Stimulated activated CD8-positive, alpha-beta memory T cell treated with anti-CD3 and anti-CD28 coated beads, Interleukin-12 subunit alpha, Interleukin-12 subunit beta, amount 100 ng/mL, for 4 hours (primary cell): Measurements from ENCODE around the gene NDUFA8.

Source experiments
- DNase-seq: peaks from one replicate; pipeline ENCODE4 v3.0.0-alpha.2; 2020; ENCODE audit warnings: low read depth

NDUFA8 gene

GRCh38 chr9:122159026-122159924 lies at the start of gene NDUFA8, which contains the start of gene MORN5:
TSS of gene NDUFA8 (minus strand) at chr9:122159779. CDS start at chr9:122159677, 102 bp downstream.
TSS of gene MORN5 (plus strand) at chr9:122159908. CDS start at chr9:122159973, 65 bp downstream.
- DNase-seq, result peak; percentile 94

GRCh38 chr9:122207096-122207495 lies 47.5 kb upstream of the NDUFA8 start:
- DNase-seq, result no peak

DNA sequence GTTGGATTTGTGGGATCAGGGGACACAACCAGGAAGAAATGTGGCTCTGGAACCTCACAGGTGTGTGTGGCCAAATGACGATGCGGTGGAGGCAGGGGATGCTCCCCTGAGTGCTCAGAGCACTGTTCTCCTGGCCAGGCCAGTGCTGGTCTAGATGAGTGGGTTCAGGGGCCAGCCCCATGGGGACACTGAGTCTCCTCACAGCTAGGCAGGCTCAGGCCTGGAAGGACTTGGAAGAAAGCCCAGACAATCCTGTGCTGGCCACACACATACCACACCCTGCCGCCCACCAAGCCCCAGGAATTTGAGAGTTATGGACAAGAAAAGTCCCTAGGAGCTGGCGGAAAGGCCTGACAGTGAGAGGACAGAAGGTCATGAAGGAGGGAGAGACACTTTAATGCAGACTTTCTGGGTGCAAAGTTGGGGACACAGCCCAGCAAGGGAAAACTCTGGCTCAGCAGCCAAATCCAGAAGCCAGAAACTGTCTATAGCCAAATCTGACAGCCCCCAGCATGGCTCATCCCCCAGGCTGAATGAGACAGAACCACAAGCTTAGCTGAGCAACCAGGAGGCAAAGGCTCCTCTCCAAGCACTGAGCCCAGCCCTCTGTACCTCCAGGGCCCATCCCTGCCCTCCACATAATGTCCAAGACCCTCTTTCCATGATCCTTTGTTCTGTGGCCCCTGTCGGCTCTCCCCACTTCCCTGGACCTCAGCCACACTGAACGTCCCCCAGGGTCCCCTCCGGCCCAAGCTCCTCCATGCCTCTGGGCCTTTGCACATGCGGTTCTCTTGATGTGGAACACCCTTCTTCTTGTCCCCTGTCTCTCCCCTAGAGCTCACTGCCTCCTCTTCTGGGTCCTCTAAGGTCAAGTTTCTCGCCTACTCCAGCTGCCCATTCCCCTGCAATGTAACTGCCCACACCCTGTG lies 46.8 kb upstream of the NDUFA8 start:
- no peak for DNase-seq

GRCh38 chr9:122205176-122205575 lies 45.6 kb upstream of the NDUFA8 start:
- no peak for DNase-seq

GRCh38 chr9:122204491-122204890 lies 44.9 kb upstream of the NDUFA8 start:
- DNase-seq, result no peak

DNA sequence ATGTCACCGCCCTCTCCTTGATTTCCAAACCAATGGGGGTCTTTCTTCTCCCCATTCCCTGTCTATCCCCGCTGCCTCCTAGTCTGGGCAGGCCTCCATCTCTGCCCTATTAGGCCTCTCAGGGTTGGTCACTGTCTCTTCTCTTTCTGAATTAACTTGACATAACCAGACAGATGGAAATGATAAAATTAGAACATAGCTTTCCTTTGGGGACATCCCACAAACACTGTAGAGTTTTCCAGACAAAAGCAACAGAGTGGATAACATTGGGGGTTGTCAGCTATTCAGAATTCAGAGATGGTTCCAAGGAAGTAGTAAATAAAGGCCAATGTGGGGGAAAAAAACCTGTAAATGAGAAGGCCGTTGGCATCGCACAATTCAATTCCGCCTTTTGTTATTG lies 44.5 kb upstream of the NDUFA8 start:
- DNase-seq, result no peak

- DNase-seq, result no peak
Measured at GRCh38 chr9:122202111-122202510, 42.5 kb upstream of the NDUFA8 start.

- DNase-seq, result no peak
Measured at GRCh38 chr9:122201641-122202040, 42.1 kb upstream of the NDUFA8 start.

DNA sequence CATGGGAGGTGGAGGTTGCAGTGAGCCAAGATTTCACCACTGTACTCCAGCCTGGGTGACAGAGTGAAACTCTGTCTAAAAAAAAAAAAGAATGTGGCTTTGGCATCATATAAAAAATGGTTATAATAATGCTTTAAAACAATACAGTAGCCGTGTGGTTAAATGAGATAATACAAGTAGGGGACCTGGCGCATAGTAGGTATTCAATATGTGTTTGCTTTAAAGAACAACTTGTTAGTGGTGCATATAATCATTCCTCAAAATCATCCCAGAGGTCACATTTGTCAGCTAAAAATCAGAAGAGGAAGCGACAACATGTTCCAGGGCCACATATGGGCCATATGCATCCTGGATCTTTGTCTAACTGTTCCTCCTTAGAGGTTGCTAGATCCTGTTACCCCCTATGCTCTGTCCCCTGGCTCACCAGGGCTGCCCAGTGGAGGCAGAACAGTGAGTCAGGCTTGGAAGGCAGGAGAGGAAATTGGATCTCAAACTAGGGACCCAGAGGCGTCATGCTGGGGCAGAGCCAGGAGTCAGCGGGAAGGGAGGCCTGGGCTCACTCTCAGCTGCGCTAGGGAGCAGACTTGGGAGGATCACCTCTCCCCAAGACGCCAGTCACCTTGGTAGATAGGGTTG lies 41.5 kb upstream of the NDUFA8 start:
- no peak for DNase-seq

DNA sequence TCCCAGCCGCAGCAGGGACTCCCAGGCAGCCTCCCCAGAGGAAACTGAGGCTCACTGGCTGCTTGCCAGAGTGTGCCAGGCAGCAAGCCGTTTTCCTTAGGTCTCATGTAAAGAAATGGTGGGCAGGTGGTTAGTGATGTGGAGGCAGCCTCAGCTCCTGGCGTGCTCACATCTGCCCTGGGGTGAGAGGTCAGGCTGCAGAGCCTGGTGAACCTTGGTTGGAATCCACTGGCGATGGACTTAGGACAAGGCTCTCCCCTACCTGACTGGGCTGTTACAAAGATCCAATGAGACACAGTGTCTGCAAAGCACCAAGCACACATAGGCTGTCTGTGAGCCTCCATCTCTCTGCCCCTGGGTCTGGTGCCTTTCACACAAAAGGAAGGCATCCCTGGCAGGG lies 38.3 kb upstream of the NDUFA8 start:
- DNase-seq, result no peak

DNA sequence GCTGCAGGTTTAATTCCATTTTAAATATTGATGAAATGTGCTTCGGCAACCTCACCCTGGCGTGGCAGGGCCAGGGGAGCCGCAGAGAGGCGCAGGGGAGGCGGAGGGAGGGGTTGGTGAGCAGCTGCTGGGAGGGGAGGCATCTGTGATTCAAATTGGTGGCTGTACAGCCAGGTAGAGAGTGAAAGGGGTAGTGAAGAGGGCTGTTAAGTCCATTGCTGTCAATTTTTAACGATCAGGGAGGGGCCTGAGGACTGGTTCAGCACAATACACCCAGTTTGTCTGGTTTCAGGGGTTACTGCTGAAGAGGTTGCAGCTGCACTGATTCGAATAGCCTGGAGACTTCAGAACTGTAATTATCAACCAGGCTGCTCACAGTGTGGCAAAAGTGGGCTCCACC lies 37.8 kb upstream of the NDUFA8 start:
- DNase-seq, result no peak

- DNase-seq, result no peak
Measured at GRCh38 chr9:122195875-122196274, 36.3 kb upstream of the NDUFA8 start.

GRCh38 chr9:122193651-122194050 lies 34.1 kb upstream of the NDUFA8 start:
- DNase-seq, result no peak

- no peak for DNase-seq
Measured at GRCh38 chr9:122192914-122193525, 33.4 kb upstream of the NDUFA8 start.

DNA sequence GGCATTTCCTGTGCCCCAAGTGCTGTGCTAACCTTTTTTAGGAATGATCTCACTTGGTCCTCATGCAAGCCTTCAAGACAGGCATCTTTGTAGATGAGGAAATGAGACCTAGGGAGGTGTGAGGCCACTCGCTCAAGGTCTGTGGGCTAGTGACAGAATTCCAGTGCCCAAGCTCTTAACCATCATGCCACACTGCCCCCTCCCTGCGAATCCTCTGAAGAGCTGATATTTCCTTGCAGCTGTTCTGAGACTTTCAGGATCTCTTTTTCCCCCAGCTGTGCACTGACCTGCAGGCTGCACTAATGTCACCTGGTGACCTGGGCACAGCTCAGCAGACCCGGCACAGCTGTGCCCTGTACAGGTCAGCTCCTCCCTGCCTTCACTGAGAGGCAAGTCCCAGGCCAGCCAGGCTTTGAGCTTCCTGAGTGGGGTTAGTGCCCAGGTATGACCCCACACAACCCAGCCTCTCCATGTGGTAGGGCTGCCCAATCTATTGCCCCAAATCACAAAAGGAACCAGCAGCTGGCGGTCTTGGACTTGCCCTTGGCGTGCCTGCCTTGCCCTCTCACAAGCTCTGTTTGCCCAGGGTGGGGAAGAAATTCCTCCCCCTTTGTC lies 32.8 kb upstream of the NDUFA8 start:
- DNase-seq, result no peak

DNA sequence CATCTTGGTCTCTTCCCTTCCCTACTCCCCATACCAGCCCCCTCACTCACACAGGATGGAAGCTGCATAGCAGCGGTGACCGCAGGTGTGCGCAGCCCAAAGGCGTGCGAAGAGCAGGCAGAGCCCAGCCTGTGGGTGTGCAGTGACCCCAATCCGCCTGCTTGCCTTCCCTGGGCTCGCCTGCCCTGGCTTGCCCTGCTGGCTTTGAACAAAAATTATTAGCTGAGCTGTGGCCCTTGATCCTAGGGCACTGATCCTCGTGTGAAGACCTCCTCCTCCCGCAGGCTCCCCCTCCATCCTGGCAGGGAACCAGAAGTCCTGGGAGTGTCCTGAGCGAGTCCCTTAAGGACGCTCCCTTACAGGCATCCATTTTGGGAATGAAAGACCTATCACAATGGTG lies 32.0 kb upstream of the NDUFA8 start:
- no peak for DNase-seq

DNA sequence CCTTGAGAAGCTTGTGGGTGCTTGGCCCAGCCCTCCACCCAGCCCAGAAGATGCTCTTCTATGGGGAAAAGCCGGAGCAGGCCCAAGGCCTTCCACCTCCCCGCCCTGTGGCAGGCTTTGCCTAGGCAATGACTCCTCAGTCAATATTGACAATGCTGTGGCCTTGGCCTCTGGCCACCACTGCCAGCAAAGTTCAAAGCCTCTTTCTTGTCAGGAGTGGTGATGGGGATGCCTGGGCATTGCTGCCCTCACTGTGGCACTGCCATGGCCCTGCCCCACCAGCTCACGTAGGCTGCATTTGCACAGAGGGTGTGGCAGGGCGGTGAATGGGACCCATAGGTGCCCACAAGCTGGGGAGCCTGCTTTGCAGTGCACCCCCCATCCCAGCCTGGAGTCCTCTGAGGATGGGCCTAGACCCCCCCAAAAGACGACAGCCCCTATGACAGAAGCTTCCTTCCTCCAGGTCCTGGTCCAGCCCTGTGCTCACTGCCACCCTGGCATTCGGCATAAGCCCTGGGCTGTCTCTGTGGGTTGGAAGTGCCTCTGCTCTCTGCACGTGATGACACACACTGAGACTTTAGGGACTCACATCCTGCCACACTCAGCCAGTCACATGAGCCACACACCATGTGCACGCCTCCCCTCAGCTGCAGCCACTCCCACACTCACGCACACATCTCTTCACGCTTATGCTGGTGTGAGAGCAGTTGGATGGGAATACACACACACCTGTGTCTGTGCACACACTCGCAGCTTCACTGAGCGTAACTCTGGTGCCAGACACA lies 31.2 kb upstream of the NDUFA8 start:
- no peak for DNase-seq

DNA sequence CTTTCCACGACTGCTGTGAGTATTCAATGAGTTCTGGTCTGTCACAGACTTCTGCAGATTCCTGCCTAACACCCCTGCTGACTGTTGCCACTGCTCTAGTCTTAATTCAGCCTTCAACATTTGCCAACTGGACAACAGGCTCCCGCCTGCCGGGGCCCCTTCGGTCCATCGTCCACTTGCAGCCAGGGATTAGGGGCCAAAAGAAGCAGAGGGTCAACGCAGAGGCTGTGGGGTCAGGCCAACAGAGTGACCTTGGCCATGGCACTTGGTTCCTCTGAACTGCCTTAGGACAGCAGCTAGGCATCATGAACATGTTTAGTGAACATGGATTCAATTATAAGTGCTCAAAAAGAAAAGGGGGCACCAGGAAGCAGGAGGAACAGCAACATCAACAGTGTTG lies 28.8 kb upstream of the NDUFA8 start:
- no peak for DNase-seq

DNA sequence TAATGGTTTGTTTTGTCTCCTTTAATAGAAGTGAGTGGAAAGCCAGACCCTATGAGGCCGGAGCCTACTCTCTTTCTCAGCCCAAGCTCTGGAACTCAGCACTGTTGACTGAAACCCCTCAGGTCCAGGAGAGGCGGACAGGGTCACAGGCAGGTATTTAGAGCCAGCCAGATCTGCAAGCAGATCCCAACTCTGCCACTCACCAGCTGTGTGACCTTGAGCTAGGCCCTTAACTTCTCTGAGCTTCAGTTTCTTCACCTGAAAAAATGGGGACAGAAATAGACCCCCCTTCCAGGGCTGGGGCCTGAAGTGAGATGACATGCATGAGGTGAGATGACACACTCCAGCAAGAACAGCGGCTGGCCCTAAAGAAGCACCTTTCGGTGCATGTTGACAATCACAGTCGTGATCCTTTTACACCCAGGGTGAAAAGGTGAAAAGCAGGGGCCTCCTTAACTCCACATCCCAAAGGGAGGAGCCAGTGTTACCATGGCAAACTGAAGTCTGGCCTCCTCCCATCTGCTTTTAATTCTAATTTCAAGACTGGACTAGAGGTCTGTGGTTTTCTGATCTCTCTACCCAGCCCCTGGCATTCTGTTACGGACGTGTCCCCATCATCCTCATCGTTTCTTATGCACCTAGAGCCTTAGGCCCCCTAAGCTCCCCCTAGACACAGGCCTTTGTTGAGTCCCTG lies 27.3 kb upstream of the NDUFA8 start:
- no peak for DNase-seq

DNA sequence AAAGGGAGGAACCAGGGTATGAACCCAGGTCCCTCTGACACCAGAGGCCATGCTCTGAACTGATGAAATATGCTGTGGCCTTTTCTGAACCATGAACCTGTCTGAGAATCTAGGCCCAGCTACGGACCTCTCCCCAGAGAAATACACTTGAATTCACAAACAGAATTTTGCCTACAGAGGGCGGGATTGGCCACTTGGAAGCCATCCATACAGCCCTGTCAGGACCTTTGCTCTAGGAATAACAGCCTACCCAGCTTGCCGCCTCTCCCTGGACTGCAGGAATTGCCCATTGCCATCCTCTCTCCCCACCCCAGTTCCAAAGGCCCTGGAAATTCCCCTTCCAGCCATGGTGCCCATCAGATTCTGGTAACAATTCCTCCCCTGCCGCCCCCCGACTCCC lies 26.7 kb upstream of the NDUFA8 start:
- DNase-seq, result no peak
